ACHN (cell line): ENCODE measurements around the gene ZNF681.
"Not testable (repeated sequence)": the region's sequence is repeated elsewhere in the genome, so short reads cannot be mapped to it uniquely, and the experiment has no call there.

Experiments used
- DNase-seq: peaks from one replicate; pipeline ENCODE4 v3.0.0-alpha.2; 2015
- in situ Hi-C: cut with HindIII; loops from 2 replicates; pipeline ENCODE4 v1.10.0; 2017; ENCODE audit warnings: low sequenced_read_pairs, low pct_ligation_motif_present, low pct_unique_long_range_greater_than_20kb

ZNF681 gene

GRCh38 chr19:23716792-23717191 lies 41.9 kb downstream of the ZNF681 start:
- in situ Hi-C loops = no loop called here
- no peak for DNase-seq

- in situ Hi-C loops = no loop called here
- DNase-seq = no peak
Measured at GRCh38 chr19:23709347-23709746, 49.3 kb downstream of the ZNF681 start.

- in situ Hi-C loops = no loop called here
- no peak for DNase-seq
Measured at GRCh38 chr19:23706657-23707056, 52.0 kb downstream of the ZNF681 start.

DNA sequence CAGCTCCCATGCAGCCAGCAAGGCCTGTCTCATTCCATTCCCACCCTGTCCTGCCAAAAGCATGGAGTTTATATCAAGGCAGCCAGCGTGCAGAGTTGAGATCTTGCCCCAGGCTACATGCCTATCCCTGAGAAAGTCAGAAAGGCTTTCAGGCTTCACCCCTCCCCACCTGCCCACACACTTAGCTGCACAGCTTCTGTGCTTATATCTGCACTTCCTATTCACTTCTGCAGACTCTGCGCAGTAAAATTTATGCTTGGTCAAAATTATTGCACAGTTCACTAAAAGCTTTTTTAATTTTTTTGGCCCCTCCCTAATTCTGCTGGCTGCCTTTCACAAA lies 59.2 kb downstream of the ZNF681 start:
- no peak for DNase-seq
- in situ Hi-C loops = no loop called here

GRCh38 chr19:23698711-23699520 lies 59.8 kb downstream of the ZNF681 start:
- in situ Hi-C loops = no loop called here
- DNase-seq = no peak

DNA sequence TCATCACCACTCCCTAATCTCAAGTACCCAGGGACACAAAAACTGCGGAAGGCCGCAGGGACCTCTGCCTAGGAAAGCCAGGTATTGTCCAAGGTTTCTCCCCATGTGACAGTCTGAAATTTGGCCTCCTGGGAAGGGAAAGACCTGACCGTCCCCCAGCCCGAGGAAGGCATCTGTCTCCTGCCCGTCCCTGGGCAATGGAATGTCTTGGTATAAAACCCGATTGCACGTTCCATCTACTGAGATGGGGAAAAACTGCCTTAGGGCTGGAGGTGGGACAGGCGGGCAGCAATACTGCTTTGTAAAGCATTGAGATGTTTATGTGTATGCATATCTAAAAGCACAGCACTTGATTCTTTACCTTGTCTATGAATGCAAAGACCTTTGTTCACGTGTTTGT lies 65.8 kb downstream of the ZNF681 start:
- DNase-seq, in situ Hi-C loops: not testable (repeated sequence)
